Adrenal gland (tissue), 12 donors: Measurements from ENCODE around the gene ALDH1A1. TPM values are rescaled to one million over a fixed set of nuclear protein-coding genes. Genes with fewer than 3 reads are reported as not detected.

ENCODE experiments used
- DNase-seq, 7 donors: peaks; one replicate each; pipeline ENCODE4 v3.0.0-alpha.2; 2019 to 2020
- H3K27ac ChIP-seq, 5 donors: fragments of 200-600 bp; sonication (generic) in 4 of 5; 1 replicate in 3 of 5; 2 replicates in 2 of 5; pipeline versions ENCODE4 v1.5.1 to v1.8.0; 2016 to 2020; ENCODE audit warnings: mild to moderate bottlenecking in 1 of 5
- H3K27me3 ChIP-seq: fragments of 200-600 bp; 2 replicates; pipeline ENCODE4 v1.8.0; 2021
- H3K36me3 ChIP-seq, 2 donors: fragments of 200-600 bp; replicated peaks in 1 of 2; 1 replicate in 1 of 2; 2 replicates in 1 of 2; pipeline versions ENCODE4 v1.5.1 to v1.8.0; 2018 to 2022
- H3K4me1 ChIP-seq, 2 donors: fragments of 200-600 bp; replicated peaks in 1 of 2; 1 replicate in 1 of 2; 2 replicates in 1 of 2; pipeline versions ENCODE4 v1.5.1 to v1.8.0; 2018 to 2021
- H3K4me3 ChIP-seq, 4 donors: fragments of 200-600 bp; sonication (generic) in 3 of 4; one replicate each; pipeline ENCODE4 v1.5.1; 2016 to 2018
- H3K9me3 ChIP-seq, 3 donors: fragments of 200-600 bp; sonication (generic) in 1 of 3; replicated peaks in 1 of 3; 1 replicate in 2 of 3; 2 replicates in 1 of 3; pipeline versions ENCODE4 v1.5.1 to v1.8.0; 2016 to 2021
- POLR2A ChIP-seq, 2 donors: fragments of 450-650 bp; IDR thresholded peaks; one replicate each; pipeline ENCODE4 v1.6.1; 2017; ENCODE audit warnings: antibody characterized with exemption in 2 of 2, mild to moderate bottlenecking in 2 of 2, moderate library complexity in 1 of 2
- WGBS, 4 donors: extraction: QIAGEN DNeasy Blood & Tissue Kit in 2 of 4; methylation state at CpG; one replicate each; pipeline versions ENCODE4 v1.1.5 to v1.1.7; 2013 to 2017; 5-methylcytosine and 5-hydroxymethylcytosine counted together
- intact Hi-C, 2 donors: fragments of 100-400 bp; cut with DNase I; formaldehyde crosslinking; loops; one replicate each; pipeline versions ENCODE4 v1.14.1 to v1.15.0; 2022 to 2023
- polyA plus RNA-seq, 3 donors: library from polyadenylated mRNA; stranded (reverse); fragments of 200-250 nt in 2 of 3; fragments of 350-450 nt in 1 of 3; fragmentation: Illumina TruSeq in 1 of 3; extraction: RNeasy Lipid Tissue Mini Kit (QIAGEN cat#74804) in 1 of 3; gene quantifications; one replicate each; pipeline ENCODE4 v1.2.3, GENCODE V29; 2013 to 2014
- total RNA-seq, 9 donors: library from RNA; depleted of rRNA in 4 of 9; stranded (reverse); fragments of >200 nt in 4 of 9; fragments of 120-200 nt in 1 of 9; fragmentation: NEBNext Ultra II Directional in 1 of 9; extraction: Animal tissue kit (Norgen Biotek cat#: 25700) in 1 of 9; gene quantifications; one replicate each; pipeline versions ENCODE4 v1.1.0 to v1.2.4, GENCODE V29; 2013 to 2023
- TF ChIP-seq, protein P1 (sequence below), 6 experiments: fragments of 450-650 bp in 4 of 6; fragments of 200-600 bp in 2 of 6; sonication (generic) in 1 of 6; IDR thresholded peaks; 1 replicate in 5 of 6; 2 replicates in 1 of 6; pipeline versions ENCODE4 v1.5.1 to v1.8.0; 2016 to 2021; ENCODE audit warnings: antibody characterized with exemption in 6 of 6, mild to moderate bottlenecking in 2 of 6, moderate library complexity in 1 of 6
- donor health status: healthy with polysubstance abuse.
- donor health status: Bipolar disorder and iron deficiency.
- donor health status: DM: yes; HTN: yes; CAD: no.
- donor health status: DM: no; HTN: no; CAD: no.
- donor health status: DM: no; HTN: no; CAD: no.
- donor health status: DM: yes; HTN: yes; CAD: no.

ALDH1A1 gene
- total and polyA plus RNA-seq, 12 donors: 88.7 to 345 (median 186) TPM

DNA sequence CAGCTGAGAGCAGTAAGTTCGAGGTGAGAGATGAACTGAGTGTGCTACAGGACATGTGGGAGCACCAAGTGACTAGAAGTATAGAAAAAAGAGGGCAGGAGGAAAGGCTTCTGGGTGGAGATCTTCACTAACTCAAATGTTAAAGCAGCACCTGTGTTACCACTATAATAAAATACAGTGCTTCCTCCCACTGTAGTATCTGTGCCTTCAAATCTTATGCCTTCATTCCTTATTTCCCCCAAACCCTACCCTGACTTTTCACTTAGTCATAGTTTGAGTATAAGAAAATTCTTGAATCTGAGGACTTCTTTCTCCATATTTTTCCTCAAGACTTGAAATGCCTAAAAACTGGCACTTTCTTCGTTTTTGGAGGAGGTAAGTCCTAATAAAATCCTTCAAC, 61.8 kb downstream of the ALDH1A1 start:
- Histone ChIP-seq H3K27me3 (no peaks in the 10 kb centered on the region), H3K4me1 (no peaks in the 10 kb centered on the region), H3K4me3 (no peak overlapping the region), H3K36me3 (no peaks in the 10 kb centered on the region), H3K9me3 (no peaks in the 10 kb centered on the region), H3K27ac (no peak overlapping the region)
- TF ChIP-seq, protein P1, sequence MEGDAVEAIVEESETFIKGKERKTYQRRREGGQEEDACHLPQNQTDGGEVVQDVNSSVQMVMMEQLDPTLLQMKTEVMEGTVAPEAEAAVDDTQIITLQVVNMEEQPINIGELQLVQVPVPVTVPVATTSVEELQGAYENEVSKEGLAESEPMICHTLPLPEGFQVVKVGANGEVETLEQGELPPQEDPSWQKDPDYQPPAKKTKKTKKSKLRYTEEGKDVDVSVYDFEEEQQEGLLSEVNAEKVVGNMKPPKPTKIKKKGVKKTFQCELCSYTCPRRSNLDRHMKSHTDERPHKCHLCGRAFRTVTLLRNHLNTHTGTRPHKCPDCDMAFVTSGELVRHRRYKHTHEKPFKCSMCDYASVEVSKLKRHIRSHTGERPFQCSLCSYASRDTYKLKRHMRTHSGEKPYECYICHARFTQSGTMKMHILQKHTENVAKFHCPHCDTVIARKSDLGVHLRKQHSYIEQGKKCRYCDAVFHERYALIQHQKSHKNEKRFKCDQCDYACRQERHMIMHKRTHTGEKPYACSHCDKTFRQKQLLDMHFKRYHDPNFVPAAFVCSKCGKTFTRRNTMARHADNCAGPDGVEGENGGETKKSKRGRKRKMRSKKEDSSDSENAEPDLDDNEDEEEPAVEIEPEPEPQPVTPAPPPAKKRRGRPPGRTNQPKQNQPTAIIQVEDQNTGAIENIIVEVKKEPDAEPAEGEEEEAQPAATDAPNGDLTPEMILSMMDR (IDR thresholded peaks at IDR 0.05): no peak
- TF ChIP-seq POLR2A (IDR thresholded peaks at IDR 0.05): no peak
- no peak for DNase-seq
- WGBS, 4 donors: 73 to 88% (median 76%) methylated on average over 2 of the region's 2 CpGs
- intact Hi-C loops: no loop called here

DNA sequence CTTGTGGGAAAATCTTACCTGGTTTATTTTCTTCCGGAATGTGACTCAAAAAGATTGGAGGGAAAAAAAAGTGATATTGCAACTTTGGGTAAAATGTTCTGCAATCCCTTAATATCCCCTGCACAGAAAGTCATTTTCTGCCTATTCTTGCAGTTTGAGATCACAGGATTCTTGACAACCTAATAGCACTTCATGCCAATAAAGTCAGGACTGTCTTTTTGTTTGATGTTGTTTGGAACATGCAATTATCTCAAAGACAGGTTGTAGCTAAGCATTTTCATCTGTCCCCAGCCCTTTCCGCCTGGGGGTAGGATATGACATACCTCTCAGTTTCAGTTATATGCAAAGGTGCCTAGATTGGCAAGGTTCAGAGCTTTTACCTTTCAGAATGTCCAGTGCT, 63.9 kb downstream of the ALDH1A1 start:
- Histone ChIP-seq H3K4me1 (no peaks in the 10 kb centered on the region), H3K27ac (no peak overlapping the region), H3K4me3 (no peak overlapping the region), H3K36me3 (no peaks in the 10 kb centered on the region), H3K9me3 (no peaks in the 10 kb centered on the region), H3K27me3 (no peaks in the 10 kb centered on the region)
- WGBS, 4 donors: 85 to 91% (median 88%) methylated on average over 2 of the region's 2 CpGs
- TF ChIP-seq, protein P1 (IDR thresholded peaks at IDR 0.05): no peak
- no peak for TF ChIP-seq POLR2A (IDR thresholded peaks at IDR 0.05)
- DNase-seq: no peak
- intact Hi-C loops: loop anchor here in 1 of 2 donors (10.0 kb wide), 1 partner anchor 136 kb away; no protein-coding TSS in a partner anchor

- no peak for TF ChIP-seq POLR2A (IDR thresholded peaks at IDR 0.05)
- TF ChIP-seq, protein P1 (IDR thresholded peaks at IDR 0.05): no peak
- H3K36me3 ChIP-seq: no peaks in the 10 kb centered on the region
- 62 to 83% (median 63%) methylated on average over 2 of the region's 2 CpGs for WGBS, 4 donors
Measured at GRCh38 chr9:72888067-72888466, 64.8 kb downstream of the ALDH1A1 start.

DNA sequence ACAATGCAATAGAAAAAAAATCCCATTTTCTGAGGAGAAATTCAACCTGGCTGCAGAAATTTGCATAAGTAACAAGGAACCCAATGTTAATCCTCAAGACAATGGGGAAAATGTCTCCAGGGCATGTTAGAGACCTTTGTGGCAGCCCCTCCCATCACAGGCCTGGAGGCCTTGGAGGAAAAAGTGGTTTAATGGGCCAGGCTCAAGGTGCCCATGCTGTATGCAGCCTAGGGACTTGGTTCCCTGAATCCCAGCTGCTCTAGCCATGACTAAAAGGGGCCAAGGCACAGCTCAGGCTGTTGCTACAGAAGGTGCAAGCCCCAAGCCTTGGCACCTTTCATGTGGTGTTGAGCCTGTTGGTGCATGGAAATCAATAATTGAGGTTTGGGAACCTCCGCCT, 66.5 kb downstream of the ALDH1A1 start:
- Histone ChIP-seq H3K4me1 (no peaks in the 10 kb centered on the region), H3K4me3 (no peak overlapping the region), H3K27me3 (no peaks in the 10 kb centered on the region), H3K36me3 (no peaks in the 10 kb centered on the region), H3K27ac (no peak overlapping the region), H3K9me3 (no peaks in the 10 kb centered on the region)
- WGBS, 4 donors: 94 to 100% (median 100%) methylated on average over 1 of the region's 1 CpG; no CpG with 5 or more reads in 1 of the 4 donors
- no peak for DNase-seq
- intact Hi-C loops: loop anchor here in 1 of 2 donors (10.0 kb wide), 1 partner anchor 138 kb away; no protein-coding TSS in a partner anchor
- TF ChIP-seq POLR2A (IDR thresholded peaks at IDR 0.05): no peak
- TF ChIP-seq, protein P1 (IDR thresholded peaks at IDR 0.05): no peak

More at GRCh38 chr9:72888067-72888466, 64.8 kb downstream of the ALDH1A1 start:
- Histone ChIP-seq H3K27me3 (no peaks in the 10 kb centered on the region), H3K4me3 (no peak overlapping the region), H3K9me3 (no peaks in the 10 kb centered on the region), H3K4me1 (no peaks in the 10 kb centered on the region), H3K27ac (no peak overlapping the region)
- no peak for DNase-seq
- intact Hi-C loops: loop anchor here in 1 of 2 donors (10.0 kb wide), 1 partner anchor 137 kb away; no protein-coding TSS in a partner anchor
